Activated CD4-positive, alpha-beta T cell treated with anti-CD3 and anti-CD28 coated beads, Interleukin-2, Interleukin-6, amounts not matched to agents 100 ng/mL and 50 ng/mL, durations not matched to agents 16 hours and 8 hours (primary cell): ENCODE data around the gene CAMTA1.

Experiments
- DNase-seq: peaks from one replicate; pipeline ENCODE4 v3.0.0-alpha.2; 2020

CAMTA1 gene

DNA sequence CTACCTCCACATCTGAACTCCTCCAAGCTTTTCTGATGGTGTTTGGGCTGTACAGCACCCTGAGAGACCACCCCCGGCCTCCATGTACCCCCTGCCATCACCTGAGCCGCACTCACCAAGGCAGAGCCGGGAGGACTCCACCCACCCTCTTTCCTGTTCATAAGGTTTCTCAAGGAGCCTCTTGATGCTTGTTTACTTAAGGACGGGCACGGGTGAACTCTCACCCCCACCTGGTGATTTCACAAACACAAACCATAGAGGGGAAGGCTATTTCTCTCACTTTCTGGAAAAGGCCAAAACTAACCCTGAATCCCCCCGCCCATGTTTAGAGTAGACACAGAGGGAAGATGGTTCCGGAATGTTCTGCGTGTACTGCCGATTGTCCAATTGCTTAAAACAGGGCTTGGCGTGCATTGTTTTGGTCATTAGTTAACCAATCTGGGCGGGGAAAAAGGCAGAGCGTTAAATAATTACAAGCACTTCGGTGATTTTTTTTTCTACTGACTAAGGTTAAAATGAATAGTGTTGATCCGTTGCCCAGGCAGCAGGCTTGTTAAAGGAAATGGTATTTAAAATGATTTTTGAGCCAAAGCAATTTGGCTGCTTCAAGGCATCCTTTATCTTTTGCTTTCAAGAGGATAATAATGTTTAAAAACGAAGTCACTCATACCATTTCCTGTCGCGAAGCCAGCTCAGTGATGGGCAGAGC is 706.0 kb downstream of the CAMTA1 start:
- DNase-seq = no peak

DNA sequence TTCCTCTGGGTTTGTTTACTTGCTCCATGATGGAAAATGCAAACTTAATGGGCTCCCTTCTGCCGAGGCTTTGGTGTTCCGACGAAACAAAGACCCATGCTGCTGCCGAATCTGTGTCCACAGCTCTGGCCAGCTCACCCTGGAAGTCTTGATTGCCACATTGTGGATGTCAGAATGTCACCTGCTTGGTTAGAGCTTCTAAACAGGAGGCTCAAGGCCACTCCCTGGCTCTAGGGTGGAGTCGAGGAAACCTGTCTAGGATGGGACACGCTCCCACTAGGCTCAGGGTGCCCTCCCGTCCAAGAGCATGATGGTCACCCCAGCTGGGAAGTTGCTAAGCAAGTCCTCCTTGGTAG is 706.5 kb downstream of the CAMTA1 start:
- no peak for DNase-seq

DNA sequence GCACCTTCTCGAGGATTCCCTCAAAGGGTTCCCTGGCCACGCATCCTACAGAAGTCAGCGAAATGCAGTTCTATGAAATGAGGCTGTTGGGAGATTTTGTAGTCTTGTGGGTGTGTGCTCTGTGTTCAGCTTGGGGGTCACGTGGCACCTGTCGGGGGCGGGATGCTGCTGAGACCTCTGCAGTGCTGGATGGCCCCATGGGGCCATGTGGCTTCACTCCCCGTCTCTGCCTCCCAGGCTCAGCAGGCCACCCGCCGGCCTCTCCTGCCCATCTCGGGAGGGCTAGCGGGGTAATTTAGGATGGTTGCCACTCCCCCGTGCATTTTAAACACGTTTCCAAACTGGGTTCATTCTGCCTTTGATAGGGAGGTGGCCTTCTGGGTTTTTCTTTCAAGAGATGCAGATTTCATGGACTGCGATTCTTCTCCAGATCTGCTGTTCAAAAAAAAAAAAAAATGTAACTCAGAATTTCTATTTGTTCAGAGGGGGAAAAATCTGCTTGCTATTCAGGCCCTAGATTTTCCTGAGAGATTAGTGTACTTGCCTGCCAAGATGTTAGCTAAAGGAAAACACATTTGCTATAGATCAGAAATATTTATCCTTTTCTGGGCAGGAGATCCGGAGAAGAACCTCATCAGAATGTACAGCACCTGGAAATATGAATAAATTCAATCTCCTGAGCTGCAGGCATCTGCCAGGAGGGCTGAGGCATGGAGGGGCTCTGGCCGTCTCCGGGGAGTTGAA is 708.6 kb downstream of the CAMTA1 start:
- no peak for DNase-seq

DNA sequence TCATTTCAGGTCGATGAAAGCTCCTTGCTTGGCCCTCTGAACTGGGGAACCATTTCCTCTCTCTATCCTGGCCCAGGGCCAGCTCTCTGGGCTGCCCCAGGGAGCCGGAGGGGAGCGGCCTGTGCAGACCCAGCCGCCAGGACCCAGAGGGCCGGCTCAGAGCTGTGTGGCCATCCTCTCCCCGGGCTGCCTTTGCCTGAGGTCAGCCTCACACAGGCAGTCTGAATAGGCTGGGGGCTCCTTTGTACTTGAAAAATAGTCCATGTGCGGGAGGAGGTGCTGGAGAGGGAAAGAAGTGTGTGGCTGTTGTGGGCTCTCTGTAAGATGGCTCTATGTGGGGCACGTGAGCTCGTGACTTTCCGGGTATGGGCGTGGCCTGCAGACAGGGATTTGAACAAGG is 710.7 kb downstream of the CAMTA1 start:
- DNase-seq = no peak

DNA sequence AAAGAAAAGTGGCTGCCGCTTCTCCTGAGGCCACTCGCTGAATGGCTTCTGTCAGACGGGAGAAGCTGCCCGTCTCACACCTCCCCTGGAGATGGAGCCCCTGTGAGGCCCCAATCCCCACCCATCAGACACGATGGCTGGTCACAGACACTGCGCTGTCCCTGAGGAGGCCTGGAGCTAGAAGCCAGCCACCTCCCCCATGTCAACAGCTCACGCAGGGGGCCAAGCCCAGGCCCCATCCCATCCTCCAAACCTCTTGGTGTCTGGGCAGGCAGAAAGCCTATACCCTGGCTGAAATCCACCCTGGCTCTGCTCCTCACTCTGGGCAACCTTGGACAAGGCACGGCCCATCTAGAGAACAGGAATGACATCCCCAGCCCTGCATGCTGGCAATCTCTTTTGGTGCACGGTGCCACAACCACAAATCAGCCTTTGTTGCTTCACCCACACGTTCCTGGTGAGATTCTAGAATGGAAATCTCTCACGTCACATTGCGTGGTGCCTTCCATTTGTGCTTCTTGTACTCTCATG is 711.9 kb downstream of the CAMTA1 start:
- no peak for DNase-seq

DNA sequence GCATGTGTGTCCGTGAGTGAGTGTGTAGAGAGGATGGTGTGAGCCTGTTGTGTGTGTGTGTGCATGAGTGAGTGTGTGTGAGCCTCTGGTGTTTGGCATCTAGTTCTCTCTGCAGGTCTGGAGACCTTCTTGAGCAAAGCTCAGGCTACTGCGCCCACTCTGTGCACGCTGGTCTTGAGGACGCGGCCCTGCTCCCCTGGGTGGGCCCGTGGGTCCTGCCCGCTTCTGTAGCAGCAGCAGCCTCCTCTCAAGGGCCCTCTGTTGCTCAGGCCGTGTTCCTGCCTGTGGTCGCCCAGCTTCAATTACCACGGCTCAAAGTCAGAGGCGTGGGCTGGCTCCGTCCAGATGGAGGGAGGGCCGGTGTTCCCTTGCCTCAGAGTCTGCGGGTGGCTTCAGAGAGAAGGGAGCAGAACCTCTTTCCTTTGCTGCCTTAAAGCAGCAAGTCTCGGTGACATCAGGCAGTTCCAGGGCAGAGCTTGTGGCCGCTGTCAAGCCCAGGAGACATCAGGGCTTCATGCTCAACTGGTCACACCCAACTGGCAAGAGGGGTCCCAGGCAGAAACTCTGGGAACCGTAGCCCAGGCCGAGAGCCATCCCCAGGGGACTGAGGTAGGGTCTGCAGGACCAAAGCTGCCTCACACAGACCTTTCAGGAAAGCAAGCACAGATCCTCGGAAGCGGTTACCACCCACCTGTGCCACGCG is 715.3 kb downstream of the CAMTA1 start:
- DNase-seq = no peak

DNA sequence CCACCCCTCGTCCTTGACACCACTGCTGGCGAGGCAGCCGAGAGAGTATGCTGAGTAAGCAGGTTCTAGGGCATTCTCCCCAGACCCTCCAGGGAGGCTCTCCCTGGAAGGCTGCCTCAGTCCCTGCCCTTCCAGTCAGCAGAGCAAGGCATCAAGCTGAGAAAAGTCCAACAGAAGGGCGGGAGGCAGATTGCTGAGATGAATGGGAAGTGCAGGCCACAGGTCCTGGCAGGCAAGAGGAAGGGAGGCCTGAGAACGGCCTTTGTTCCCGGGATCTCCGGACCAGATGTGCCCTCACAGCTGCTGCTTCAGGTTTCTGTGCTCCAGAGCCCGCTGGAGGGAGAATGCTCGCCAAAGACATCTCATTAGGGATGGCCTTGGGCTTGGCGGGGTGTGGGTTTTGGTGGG is 715.8 kb downstream of the CAMTA1 start:
- DNase-seq = no peak

DNA sequence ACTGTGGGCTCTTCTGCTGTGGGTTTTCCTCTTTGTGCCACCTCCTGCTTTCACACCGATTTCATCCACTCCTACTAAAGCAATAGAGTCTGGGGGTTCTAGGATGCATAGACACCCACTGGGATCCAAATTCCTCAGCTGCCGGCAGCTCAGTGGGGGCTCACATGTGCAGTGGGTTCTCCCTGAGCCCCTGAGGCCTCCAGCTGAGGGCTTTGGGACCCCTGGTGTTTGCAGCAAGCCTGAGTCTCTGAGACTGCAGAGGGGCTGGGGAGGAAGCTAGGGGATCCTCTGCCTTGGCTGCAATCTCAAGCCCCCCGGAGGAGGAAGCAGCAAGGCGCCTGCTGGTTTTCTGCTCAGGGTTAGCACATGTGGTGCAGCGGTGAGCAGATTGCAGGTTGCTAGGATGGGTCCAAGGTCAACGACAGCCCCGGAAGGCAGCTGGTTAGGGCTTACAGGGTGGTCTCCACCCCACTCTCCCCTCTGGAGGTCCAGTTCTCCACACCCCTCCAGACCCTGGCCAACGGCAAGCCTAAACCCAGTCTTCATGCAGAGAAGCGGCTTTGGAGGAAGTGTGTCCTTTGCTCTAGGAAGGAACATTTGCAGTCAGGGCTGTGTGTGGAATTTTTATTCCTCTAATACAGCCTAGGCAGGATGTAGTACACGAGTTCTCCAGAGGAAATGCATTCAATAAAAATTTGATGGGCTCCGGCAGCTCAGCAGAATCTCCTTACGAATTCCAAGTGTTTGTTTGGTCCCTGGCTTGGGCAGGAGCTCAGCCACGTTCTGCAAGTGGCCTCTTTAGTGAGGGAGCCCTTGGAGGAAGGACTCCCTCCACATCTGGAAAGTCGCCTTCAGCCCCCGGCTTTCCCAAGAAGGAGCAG is 716.7 kb downstream of the CAMTA1 start:
- DNase-seq = no peak

DNA sequence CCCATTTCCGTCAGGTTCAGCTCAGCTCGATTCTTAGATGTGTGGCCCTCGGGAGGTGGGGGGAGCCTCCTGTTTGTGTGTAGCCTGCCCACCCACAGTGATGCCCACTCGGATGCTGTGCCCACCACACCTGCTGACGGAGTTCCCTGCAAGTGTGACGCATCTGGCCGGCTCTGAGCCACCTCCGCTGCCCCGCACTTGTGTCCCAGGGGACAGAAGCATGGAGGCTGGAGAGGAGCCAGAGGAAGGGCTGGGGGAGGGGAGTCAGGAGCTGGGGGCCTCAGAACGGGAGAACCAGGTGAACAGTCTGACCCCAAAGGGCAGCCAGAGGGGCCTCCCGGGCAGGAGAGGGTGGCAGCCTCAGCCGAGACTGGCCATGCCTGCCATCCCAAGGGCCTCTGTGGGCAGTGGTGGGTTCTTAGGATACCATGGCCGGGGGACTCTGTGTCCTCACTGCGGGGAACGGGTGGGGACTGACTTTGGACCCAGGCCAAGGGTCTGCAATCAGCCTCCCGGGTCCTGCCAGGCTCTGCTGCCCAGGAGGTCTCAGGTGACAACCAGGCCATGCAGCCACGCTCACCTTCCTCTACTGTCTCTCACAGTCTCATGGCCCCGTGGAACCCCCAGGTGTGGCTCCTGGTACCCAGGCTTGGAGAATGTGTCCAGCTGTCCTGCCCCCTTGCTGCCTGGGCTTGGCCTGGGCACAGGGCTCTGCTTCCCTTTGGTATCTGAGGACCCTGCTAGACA is 718.6 kb downstream of the CAMTA1 start:
- no peak for DNase-seq

DNA sequence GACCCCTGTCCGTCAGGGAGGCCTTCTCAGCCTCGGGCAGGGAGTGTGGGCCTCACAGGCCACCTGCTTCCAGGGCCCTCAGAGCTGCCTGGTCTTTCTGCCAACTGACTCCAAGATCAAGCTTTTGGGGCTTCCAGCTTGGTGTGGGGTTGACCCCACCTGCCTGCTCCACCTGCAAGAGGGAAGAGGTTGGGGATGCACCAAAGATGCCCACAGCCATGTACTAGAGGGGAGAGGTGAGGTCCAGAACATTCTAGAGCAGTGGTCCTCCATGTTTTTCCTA is 719.1 kb downstream of the CAMTA1 start:
- no peak for DNase-seq

DNA sequence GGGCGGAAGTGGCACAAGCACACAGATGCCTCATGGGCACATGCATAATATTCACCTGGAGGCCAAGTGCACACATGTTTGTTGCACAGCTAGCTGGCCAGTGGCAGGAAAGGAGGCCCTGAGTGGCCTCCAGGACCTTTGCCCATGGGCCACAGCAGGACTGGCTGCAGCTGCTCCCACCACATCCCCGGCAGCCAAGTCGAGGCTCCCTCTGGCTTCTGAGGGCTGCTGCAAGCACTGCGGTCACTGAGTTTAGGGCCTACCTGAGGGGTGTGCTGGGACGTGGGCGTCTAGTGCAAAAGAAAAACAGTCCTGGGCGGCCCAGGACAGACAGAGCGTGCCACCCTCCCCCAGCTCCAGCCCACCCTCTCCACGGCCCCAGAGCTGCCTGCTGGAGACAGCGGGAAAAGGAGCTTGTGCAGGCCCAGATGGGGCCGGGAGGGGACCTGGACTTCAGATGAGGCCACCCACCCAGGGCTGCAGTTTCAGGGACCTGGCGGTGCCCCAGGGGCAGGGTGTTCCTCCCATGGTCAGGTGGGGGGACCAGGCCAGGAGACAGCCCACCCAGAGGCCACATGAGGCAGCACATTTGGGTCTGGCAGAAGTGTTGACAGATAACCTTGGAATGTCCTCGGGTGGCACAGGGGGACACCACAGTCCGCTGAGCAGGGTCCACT is 720.0 kb downstream of the CAMTA1 start:
- no peak for DNase-seq

DNA sequence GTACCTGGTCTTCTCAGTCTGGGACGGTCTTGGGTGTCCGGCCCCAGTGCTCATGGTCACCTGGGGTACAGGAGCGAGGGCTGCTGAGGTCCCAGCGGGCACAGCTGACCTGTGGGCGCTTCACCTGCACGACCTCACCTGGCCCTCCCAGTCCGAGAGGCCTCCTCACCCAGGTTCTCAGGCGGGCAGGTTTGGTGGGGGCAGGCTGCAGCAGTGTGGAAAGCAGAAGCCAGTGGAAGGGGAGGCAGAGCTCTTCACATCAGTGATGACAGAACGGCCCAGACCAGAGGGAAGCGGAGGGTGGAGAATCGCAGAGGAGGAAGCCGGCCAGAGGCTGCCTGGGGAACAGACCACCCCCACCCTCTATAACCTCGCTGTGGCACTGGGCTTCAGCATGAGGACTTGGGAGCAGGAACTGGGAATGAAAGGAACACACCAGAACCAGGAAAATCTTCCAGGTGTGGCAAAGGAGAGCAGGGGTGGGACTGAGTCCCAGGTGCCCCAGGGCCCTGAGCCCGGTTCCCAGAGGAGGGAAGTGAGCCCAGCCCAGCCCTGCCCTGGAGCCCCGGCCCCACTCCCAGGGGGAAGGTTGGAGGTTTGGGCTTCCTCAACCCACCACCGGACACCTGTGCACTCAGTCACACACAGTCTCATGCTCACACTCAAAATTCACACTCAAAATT is 720.7 kb downstream of the CAMTA1 start:
- no peak for DNase-seq

DNA sequence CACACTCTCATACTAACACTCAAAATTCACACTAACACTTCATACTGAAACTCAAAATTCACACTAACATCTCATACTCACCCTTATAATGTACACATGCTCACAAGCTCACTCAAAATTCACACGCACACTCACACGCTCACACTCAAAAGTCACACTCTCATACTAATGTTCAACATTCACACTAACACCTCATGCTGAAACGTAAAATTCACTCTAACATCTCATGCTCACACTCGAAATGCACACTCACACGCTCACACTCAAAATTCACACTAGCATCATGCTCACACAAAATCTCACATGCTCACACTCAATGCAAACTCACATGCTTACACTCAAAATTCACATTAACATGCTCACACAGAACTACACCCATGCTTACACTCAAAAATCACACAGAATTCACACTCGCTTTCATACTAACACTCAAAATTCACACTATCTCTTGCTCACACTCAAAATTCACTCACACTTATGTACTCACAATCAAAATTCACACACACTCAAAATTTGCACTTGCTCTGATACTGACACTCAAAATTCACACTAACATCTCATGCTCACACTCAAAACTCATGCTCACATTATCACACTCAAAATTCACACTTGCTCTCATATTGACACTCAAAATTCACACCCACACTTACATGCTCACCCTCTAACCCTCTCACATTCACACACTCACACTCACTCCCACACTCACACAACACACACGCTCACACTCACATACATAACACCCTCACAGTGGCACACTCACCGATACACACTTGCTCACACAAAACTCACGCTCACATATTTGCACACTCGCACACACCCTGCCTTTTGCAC is 721.4 kb downstream of the CAMTA1 start:
- no peak for DNase-seq

DNA sequence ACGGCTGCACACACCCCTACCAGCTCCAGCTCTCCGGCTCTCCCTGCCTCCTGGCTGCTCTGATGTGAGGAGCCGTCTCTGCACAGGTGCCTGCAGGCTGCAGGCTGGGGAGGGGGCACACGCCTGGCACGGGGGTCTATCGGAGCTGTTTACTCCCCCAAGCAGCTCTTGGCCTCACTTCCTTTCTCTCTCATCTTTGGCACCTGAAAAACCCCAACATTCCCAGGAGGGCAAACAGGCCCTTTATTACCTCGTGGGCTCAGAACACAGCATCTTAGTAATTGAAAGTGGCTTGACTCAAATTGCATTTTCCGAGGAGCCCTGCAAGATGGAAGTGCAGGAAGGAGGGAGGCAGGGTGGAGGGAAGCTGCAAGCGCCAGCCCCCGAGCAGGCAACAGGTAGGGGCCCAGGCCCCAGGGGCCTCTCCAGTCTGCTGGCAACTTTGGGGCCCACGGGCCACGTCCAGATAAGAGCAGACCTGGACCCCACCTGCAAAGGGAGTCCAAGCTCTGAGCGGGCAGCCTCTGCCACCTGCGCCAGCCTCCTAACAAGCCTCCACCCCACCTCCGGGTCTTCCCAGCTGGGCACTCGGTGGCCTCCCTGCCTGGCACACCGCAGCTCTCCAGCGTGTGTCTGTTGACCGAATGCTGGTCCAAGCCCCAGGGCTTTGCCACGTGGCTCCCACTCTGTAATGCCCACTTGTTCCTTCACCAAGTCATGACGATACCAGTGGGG is 722.2 kb downstream of the CAMTA1 start:
- no peak for DNase-seq

DNA sequence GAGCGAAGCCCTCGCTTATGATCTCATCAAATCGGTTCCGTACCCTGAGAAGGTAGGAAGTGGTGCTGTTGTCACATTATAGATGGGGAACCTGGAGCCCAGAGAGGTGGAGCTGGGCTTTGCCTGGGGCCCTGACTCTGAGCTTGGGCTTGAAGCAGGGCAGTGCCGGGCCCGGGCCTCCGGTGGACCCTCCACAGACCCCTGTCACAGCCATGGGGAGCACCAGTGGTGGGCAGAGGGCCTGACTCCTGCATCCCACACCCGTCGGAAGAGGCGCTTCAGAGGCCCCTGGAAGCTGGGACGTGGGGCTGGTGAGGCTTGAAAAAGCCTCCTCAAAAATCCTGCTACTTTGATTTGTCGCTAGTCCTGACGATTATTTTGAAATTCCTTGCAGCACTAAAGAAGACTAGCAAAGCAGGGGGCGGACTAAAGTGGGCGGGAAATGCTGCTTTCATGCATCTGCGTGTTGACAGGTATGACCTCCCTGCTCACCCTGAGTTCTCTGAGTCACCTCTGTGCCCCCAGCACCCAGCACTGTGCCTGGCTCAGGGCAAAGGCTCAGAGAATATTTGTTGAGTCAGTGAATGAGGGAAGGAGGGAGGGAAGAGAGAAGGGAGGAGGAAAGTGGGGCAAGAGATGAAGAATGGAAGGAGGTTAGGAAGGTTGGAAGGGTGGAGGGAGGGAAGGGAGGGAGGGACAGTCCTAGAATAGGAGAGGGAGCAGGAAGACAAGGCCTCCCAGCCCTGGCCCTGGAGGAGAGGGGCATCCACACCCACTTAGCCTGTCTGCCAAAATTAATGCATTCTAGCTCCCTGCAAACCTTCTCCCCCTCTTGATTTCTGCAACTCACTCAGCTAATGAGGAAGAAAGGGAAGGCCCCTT is 723.0 kb downstream of the CAMTA1 start:
- DNase-seq = no peak

DNA sequence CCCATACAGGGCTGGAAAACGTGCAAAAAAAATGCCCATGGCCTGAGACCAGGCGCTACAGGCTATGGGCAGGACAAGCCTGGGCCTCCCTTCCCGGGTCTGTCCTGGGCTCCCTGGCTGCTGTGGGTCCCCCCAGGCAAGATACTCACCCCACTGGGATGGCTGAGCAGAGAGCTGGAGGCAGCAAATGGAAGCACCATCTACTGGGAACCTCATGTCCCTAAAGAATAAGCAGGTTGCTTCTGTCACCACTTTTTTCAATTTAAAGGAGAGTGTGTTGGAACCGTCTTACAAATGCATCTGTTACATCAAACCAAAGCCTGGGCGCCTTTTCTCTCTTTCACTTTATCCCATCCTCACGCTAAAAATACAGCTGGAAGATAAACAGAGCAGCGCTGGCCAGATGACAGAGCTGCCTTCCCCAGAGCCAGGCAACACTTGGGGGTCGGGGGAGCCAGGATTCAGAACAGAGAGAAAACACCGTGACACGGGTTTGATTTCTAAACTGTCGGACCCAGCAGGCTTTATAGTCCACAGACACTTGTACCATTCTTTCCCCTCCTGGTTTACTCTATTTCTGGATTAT is 723.8 kb downstream of the CAMTA1 start:
- no peak for DNase-seq

DNA sequence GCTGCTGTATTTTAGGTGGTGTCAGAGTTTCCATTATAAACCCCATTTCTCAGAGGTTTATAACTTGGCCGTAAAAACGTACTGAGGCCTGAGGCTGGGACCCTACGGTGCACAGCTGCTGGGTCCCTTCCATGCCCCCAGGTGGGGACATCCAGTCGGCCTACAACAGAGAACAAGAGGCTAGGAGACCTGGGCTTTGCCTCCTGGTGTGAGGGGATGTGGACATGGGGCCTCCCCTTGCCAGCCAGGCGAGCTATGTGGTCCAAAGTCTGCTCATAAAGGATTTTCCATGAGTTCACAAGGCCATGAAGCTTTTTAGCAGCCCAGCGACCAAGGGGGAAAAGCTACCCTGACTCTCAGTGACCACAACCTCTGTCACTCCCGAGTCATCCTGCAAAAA is 724.3 kb downstream of the CAMTA1 start:
- no peak for DNase-seq

DNA sequence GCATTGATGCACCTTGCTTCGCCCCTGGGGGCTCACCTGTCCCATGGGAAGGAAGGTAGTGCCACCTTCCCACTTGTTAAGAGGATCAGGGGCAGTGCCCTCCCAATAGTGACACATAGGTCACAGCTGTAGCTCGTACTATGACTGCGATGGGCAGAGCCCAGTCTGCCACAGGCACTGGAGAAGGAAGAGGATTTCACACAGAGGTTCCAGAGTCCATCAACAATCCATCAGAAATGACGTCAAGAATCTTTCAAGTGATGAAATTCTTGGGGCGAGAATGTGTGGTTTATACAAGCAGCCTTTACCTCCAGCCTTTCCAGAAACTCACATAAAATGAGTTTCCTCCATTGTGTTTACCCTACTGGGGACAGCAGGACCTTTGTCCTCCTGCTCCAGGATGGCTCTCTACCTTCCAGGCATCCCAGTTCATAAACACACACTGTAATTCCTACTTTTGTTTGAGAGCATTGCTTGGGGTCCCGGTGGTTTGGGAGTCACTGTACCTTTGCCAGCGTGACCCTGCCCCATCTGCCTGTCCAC is 725.2 kb downstream of the CAMTA1 start:
- no peak for DNase-seq
